ENCODE results near the gene UGT2B17.
"Not testable (repeated sequence)": the region's sequence is repeated elsewhere in the genome, so short reads cannot be mapped to it uniquely, and the experiment has no call there.

UGT2B17 gene

DNA sequence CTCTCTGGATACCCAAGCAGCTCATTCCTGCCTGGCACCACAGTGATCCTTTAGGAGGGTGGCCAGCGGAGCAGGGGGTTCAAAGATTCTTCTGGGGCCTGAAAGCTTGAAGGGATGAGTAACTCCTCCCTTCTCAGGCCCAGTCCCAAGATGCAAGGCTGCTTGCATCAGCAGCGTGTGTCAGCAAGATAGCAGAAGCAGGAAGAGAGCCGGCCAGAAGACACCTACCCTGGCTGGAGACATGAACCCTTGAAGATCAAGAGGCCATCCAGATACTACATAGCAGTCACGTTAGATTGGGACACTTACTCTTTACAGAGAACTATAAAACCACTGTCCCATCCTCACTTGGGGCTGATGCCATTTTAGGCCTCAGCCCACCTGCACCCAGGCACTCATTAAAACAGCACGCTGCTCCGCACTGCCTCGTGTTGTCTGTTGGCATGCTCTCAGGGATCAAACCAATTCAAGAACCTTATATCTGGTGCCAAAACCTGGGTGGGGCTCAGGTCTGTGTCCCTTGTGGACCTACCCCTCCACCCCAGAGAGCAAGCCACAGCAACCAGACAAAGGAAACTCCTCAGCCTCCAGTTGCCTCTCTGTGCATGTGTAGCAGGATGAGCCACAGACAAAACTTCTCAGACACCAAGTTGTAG, 6.5 kb downstream of the UGT2B17 start:
- H3K14ac ChIP-seq (ENCODE audit: low read length) = no peak overlapping the region
- H4K8ac ChIP-seq (ENCODE audit: low read depth, low read length) = no peak overlapping the region
- no peak for DNase-seq (ENCODE audit: low spot score)
- H2BK12ac ChIP-seq (ENCODE audit: low read length) = no peak overlapping the region
- no peak overlapping the region for H3K23ac ChIP-seq (ENCODE audit: low read depth, low read length, poor library complexity)
- H4K91ac ChIP-seq (ENCODE audit: low read depth, low read length, poor library complexity) = no peak overlapping the region
- no peaks in the 10 kb centered on the region for H3K4me1 ChIP-seq (ENCODE audit: control insufficient read depth in 2 of 2, insufficient read depth in 1 of 2, low read depth in 1 of 2, low read length in 2 of 2)
- no peaks in the 10 kb centered on the region for H3K36me3 ChIP-seq (replicated peaks in 1 of 2; ENCODE audit: control insufficient read depth in 2 of 2, insufficient read depth in 2 of 2, low read length in 2 of 2)
- H3K4me3 ChIP-seq (ENCODE audit: low read length in 2 of 2) = no peak overlapping the region
- no peak overlapping the region for H2BK5ac ChIP-seq (ENCODE audit: low read length)
- no peaks in the 10 kb centered on the region for H3K9me3 ChIP-seq (replicated peaks in 1 of 2; ENCODE audit: control insufficient read depth in 2 of 2, insufficient read depth in 1 of 2, low read depth in 1 of 2, low read length in 2 of 2)
- no peak overlapping the region for H3K27ac ChIP-seq (replicated peaks; ENCODE audit: low read length)
- H2AK5ac ChIP-seq (ENCODE audit: low read depth, low read length) = no peak overlapping the region
- H3K79me1 ChIP-seq (ENCODE audit: low read depth, low read length) = no peaks in the 10 kb centered on the region
- H3K4ac ChIP-seq (ENCODE audit: low read length) = no peak overlapping the region
- no peaks in the 10 kb centered on the region for H3K27me3 ChIP-seq (ENCODE audit: control insufficient read depth in 3 of 3, insufficient read depth in 3 of 3, low read depth in 1 of 3, low read length in 3 of 3)
- no CpG with 5 or more reads among the region's 7 CpGs for WGBS, 2 donors (ENCODE audit: extremely low coverage in 2 of 2, insufficient read length in 2 of 2, insufficient replicate concordance in 1 of 2)
- H2BK120ac ChIP-seq (ENCODE audit: low read depth, low read length) = no peak overlapping the region
- no peak overlapping the region for H2BK15ac ChIP-seq (ENCODE audit: low read length)
- H3K9ac ChIP-seq (ENCODE audit: low read depth, low read length, poor library complexity) = no peak overlapping the region
- no peak overlapping the region for H3K18ac ChIP-seq (ENCODE audit: low read length)
- no peak overlapping the region for H2AFZ ChIP-seq (ENCODE audit: low read length)
- no peak overlapping the region for H3K4me2 ChIP-seq (ENCODE audit: insufficient read depth, low read length, poor library complexity, severe bottlenecking)

DNA sequence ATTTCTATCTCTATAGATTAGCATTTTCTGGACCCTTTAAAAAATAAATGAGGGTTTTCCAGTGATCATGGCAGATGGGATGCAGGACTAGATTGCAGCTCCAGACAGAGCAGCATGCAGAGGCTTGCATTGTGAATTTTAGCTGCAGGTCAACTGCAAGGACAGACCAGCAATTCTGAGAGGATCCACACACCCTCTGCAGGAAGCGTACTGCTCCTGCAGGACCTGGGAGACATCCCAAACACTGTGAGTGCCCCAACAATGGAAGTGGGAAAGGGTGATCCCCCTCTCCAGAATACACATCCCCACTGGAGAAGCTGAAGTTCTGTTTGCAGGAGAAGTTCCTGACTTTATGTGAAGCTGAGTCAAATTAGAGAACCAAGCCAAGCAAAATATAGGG, 7.1 kb downstream of the UGT2B17 start:
- not testable (repeated sequence) for H4K8ac ChIP-seq (ENCODE audit: low read depth, low read length); H3K4me1 ChIP-seq (ENCODE audit: control insufficient read depth in 2 of 2, insufficient read depth in 1 of 2, low read depth in 1 of 2, low read length in 2 of 2); H3K14ac ChIP-seq (ENCODE audit: low read length); H2AFZ ChIP-seq (ENCODE audit: low read length); H3K18ac ChIP-seq (ENCODE audit: low read length); H3K23ac ChIP-seq (ENCODE audit: low read depth, low read length, poor library complexity); H4K91ac ChIP-seq (ENCODE audit: low read depth, low read length, poor library complexity); H3K9me3 ChIP-seq (replicated peaks in 1 of 2; ENCODE audit: control insufficient read depth in 2 of 2, insufficient read depth in 1 of 2, low read depth in 1 of 2, low read length in 2 of 2); H3K9ac ChIP-seq (ENCODE audit: low read depth, low read length, poor library complexity); DNase-seq (ENCODE audit: low spot score); H3K79me1 ChIP-seq (ENCODE audit: low read depth, low read length); H2BK5ac ChIP-seq (ENCODE audit: low read length); H3K36me3 ChIP-seq (replicated peaks in 1 of 2; ENCODE audit: control insufficient read depth in 2 of 2, insufficient read depth in 2 of 2, low read length in 2 of 2); H3K4ac ChIP-seq (ENCODE audit: low read length); H2BK15ac ChIP-seq (ENCODE audit: low read length); H3K27me3 ChIP-seq (ENCODE audit: control insufficient read depth in 3 of 3, insufficient read depth in 3 of 3, low read depth in 1 of 3, low read length in 3 of 3); H2BK120ac ChIP-seq (ENCODE audit: low read depth, low read length); H3K4me3 ChIP-seq (ENCODE audit: low read length in 2 of 2); H3K4me2 ChIP-seq (ENCODE audit: insufficient read depth, low read length, poor library complexity, severe bottlenecking); H2AK5ac ChIP-seq (ENCODE audit: low read depth, low read length); H2BK12ac ChIP-seq (ENCODE audit: low read length); H3K27ac ChIP-seq (replicated peaks; ENCODE audit: low read length)
- WGBS, 2 donors (ENCODE audit: extremely low coverage in 2 of 2, insufficient read length in 2 of 2, insufficient replicate concordance in 1 of 2) = no CpG with 5 or more reads among the region's 1 CpG

DNA sequence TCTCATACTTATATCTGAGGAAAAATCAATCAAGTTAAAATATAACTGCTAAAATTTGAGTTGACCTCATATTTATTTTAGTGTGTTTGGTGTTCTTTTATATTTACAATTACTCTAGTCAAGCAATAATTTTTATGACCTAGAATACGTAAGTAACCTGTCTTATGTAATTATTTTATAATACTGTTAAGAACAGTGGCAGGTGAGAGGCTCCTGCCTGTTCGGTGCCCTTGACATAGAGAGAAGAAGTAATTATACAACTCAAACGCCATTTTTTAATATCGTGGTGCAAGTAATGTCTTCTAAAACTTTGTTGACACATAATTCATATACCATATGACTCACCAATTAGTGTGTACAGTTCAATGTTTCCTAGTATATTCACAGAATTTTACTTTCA, 7.6 kb downstream of the UGT2B17 start:
- H2BK15ac ChIP-seq (ENCODE audit: low read length); DNase-seq (ENCODE audit: low spot score); H2AFZ ChIP-seq (ENCODE audit: low read length); H4K91ac ChIP-seq (ENCODE audit: low read depth, low read length, poor library complexity); H3K18ac ChIP-seq (ENCODE audit: low read length); H3K4me2 ChIP-seq (ENCODE audit: insufficient read depth, low read length, poor library complexity, severe bottlenecking); H3K4me1 ChIP-seq (ENCODE audit: control insufficient read depth in 2 of 2, insufficient read depth in 1 of 2, low read depth in 1 of 2, low read length in 2 of 2); H3K9me3 ChIP-seq (replicated peaks in 1 of 2; ENCODE audit: control insufficient read depth in 2 of 2, insufficient read depth in 1 of 2, low read depth in 1 of 2, low read length in 2 of 2); H2BK120ac ChIP-seq (ENCODE audit: low read depth, low read length); H4K8ac ChIP-seq (ENCODE audit: low read depth, low read length); H3K79me1 ChIP-seq (ENCODE audit: low read depth, low read length); H3K27ac ChIP-seq (replicated peaks; ENCODE audit: low read length); H2BK5ac ChIP-seq (ENCODE audit: low read length); H3K4ac ChIP-seq (ENCODE audit: low read length); H3K36me3 ChIP-seq (replicated peaks in 1 of 2; ENCODE audit: control insufficient read depth in 2 of 2, insufficient read depth in 2 of 2, low read length in 2 of 2); H3K9ac ChIP-seq (ENCODE audit: low read depth, low read length, poor library complexity); H3K4me3 ChIP-seq (ENCODE audit: low read length in 2 of 2); H2AK5ac ChIP-seq (ENCODE audit: low read depth, low read length); H3K27me3 ChIP-seq (ENCODE audit: control insufficient read depth in 3 of 3, insufficient read depth in 3 of 3, low read depth in 1 of 3, low read length in 3 of 3); H3K23ac ChIP-seq (ENCODE audit: low read depth, low read length, poor library complexity); H3K14ac ChIP-seq (ENCODE audit: low read length); H2BK12ac ChIP-seq (ENCODE audit: low read length): not testable (repeated sequence)
- WGBS, 2 donors (ENCODE audit: extremely low coverage in 2 of 2, insufficient read length in 2 of 2, insufficient replicate concordance in 1 of 2) = no CpG with 5 or more reads among the region's 4 CpGs

DNA sequence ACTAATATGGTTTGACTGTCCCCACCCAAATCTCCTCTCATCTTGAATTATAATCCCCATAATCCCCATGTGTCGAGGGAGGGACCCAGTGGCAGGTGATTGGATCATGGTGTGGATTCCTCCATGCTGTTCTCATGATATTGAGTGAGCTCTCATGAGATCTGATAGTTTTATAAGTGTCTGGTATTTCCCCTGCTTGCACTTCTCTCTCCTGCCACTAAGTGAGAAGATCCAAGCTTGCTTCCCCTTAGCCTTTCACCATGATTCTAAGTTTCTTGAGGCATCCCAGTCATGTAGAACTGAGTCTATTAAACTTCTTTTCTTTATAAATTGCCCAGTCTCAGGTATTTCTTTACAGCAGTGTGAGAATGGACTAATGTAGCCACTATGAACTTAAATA, 9.8 kb downstream of the UGT2B17 start:
- not testable (repeated sequence) for H3K36me3 ChIP-seq (replicated peaks in 1 of 2; ENCODE audit: control insufficient read depth in 2 of 2, insufficient read depth in 2 of 2, low read length in 2 of 2); H3K4ac ChIP-seq (ENCODE audit: low read length); H3K4me2 ChIP-seq (ENCODE audit: insufficient read depth, low read length, poor library complexity, severe bottlenecking); H2BK15ac ChIP-seq (ENCODE audit: low read length); H2BK5ac ChIP-seq (ENCODE audit: low read length); H3K27ac ChIP-seq (replicated peaks; ENCODE audit: low read length); H2AFZ ChIP-seq (ENCODE audit: low read length); H3K23ac ChIP-seq (ENCODE audit: low read depth, low read length, poor library complexity); H3K9ac ChIP-seq (ENCODE audit: low read depth, low read length, poor library complexity); DNase-seq (ENCODE audit: low spot score); H2BK120ac ChIP-seq (ENCODE audit: low read depth, low read length); H3K79me1 ChIP-seq (ENCODE audit: low read depth, low read length); H4K8ac ChIP-seq (ENCODE audit: low read depth, low read length); H4K91ac ChIP-seq (ENCODE audit: low read depth, low read length, poor library complexity); H3K4me3 ChIP-seq (ENCODE audit: low read length in 2 of 2); H3K4me1 ChIP-seq (ENCODE audit: control insufficient read depth in 2 of 2, insufficient read depth in 1 of 2, low read depth in 1 of 2, low read length in 2 of 2); H3K18ac ChIP-seq (ENCODE audit: low read length); H3K27me3 ChIP-seq (ENCODE audit: control insufficient read depth in 3 of 3, insufficient read depth in 3 of 3, low read depth in 1 of 3, low read length in 3 of 3); H3K14ac ChIP-seq (ENCODE audit: low read length); H2AK5ac ChIP-seq (ENCODE audit: low read depth, low read length); H2BK12ac ChIP-seq (ENCODE audit: low read length); H3K9me3 ChIP-seq (replicated peaks in 1 of 2; ENCODE audit: control insufficient read depth in 2 of 2, insufficient read depth in 1 of 2, low read depth in 1 of 2, low read length in 2 of 2)
- WGBS, 2 donors (ENCODE audit: extremely low coverage in 2 of 2, insufficient read length in 2 of 2, insufficient replicate concordance in 1 of 2) = no CpG with 5 or more reads among the region's 1 CpG

Measured in neuronal stem cell (in vitro differentiated cells).